NCI-H2081 (cell line): ENCODE results near the gene PARN.
"Not testable (repeated sequence)": the region's sequence is repeated elsewhere in the genome, so short reads cannot be mapped to it uniquely, and the experiment has no call there.

Source experiments
- DNase-seq, 2 experiments: peaks; one replicate each; lab custom pipeline; 2025; lab: John Stamatoyannopoulos, UW

The PARN gene

GRCh38 chr16:14437426-14437825 lies 192.6 kb downstream of the PARN start:
- no peak for DNase-seq

- DNase-seq = no peak
Measured at GRCh38 chr16:14436401-14436955, 193.6 kb downstream of the PARN start.

- no peak for DNase-seq
Measured at GRCh38 chr16:14434860-14435259, 195.2 kb downstream of the PARN start.

GRCh38 chr16:14428971-14429637 lies 201.0 kb downstream of the PARN start:
- not testable (repeated sequence) for DNase-seq

- no peak for DNase-seq
Measured at GRCh38 chr16:14428043-14428442, 202.0 kb downstream of the PARN start.

- DNase-seq = no peak
Measured at GRCh38 chr16:14427371-14427948, 202.6 kb downstream of the PARN start.

- no peak for DNase-seq
Measured at GRCh38 chr16:14424595-14424994, 205.5 kb downstream of the PARN start.

GRCh38 chr16:14423344-14423743 lies 206.7 kb downstream of the PARN start:
- DNase-seq = no peak

- DNase-seq = no peak
Measured at GRCh38 chr16:14420721-14421488, 209.2 kb downstream of the PARN start.

- DNase-seq = not testable (repeated sequence)
Measured at GRCh38 chr16:14420243-14420642, 209.8 kb downstream of the PARN start.

GRCh38 chr16:14419817-14420216 lies 210.2 kb downstream of the PARN start:
- no peak for DNase-seq

- DNase-seq = no peak
Measured at GRCh38 chr16:14418795-14419225, 211.2 kb downstream of the PARN start.

- no peak for DNase-seq
Measured at GRCh38 chr16:14416184-14416583, 213.9 kb downstream of the PARN start.

- DNase-seq = no peak
Measured at GRCh38 chr16:14415291-14415690, 214.8 kb downstream of the PARN start.

- no peak for DNase-seq
Measured at GRCh38 chr16:14409563-14409962, 220.5 kb downstream of the PARN start.

GRCh38 chr16:14407786-14408399 lies 222.2 kb downstream of the PARN start:
- DNase-seq = no peak

- no peak for DNase-seq
Measured at GRCh38 chr16:14405611-14406537, 224.2 kb downstream of the PARN start.

GRCh38 chr16:14403001-14403389 lies 227.1 kb downstream of the PARN start:
- not testable (repeated sequence) for DNase-seq

GRCh38 chr16:14402114-14403000 lies 227.7 kb downstream of the PARN start:
- DNase-seq = not testable (repeated sequence)

GRCh38 chr16:14401711-14402061 lies 228.4 kb downstream of the PARN start:
- DNase-seq = not testable (repeated sequence)
